ENCODE results near the gene ULK1.

DNA sequence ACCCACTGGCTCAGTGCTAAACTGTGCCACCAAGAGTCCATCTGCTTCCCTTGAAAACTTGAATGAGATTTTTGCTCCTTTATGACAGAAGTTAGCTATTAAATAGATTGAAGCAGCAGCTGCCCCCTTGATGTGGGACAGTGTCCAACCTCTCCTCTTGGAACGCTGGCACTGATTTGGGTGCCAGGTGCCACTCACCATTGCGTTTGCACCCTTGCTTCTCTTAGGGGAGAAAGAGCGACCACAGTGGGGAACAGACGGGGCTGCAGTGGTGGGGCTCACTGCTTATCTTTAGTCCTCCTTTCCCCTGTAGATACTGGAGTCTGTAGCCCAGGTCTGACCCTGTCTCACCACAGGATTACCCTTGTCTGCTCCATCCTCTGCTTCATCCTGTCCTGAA is 64.7 kb downstream of the ULK1 start:
- no peak for TF ChIP-seq CTCF (optimal IDR thresholded peaks at IDR 0.05 in 1 of 3, IDR thresholded peaks at IDR 0.05 in 1 of 3, conservative IDR thresholded peaks at IDR 0.05 in 1 of 3; ENCODE audit: extremely low read depth in 1 of 3, insufficient read depth in 2 of 3, low read length in 3 of 3)
- TF ChIP-seq EZH2 (IDR thresholded peaks at IDR 0.05; ENCODE audit: low read length) = no peak
